Nephron (organoid): ENCODE measurements around the gene STON1.

Source experiments
- H3K27ac Mint-ChIP-seq, 3 experiments: 2 replicates each; pipeline ENCODE4 v1.8.0; 2020; ENCODE audit warnings: mixed read lengths in 3 of 3, mild to moderate bottlenecking in 2 of 3, moderate library complexity in 1 of 3
- H3K27me3 Mint-ChIP-seq: 2 replicates; pipeline ENCODE4 v1.8.0; 2021; ENCODE audit warnings: low read depth, mild to moderate bottlenecking, moderate library complexity, mixed read lengths
- H3K36me3 Mint-ChIP-seq: 2 replicates; pipeline ENCODE4 v1.8.0; 2020; ENCODE audit warnings: low read depth, mixed read lengths
- H3K4me1 Mint-ChIP-seq: 2 replicates; pipeline ENCODE4 v1.8.0; 2020; ENCODE audit warnings: mixed read lengths
- H3K4me3 Mint-ChIP-seq, 3 experiments: 2 replicates each; pipeline ENCODE4 v1.8.0; 2020; ENCODE audit warnings: mild to moderate bottlenecking in 3 of 3, mixed read lengths in 3 of 3, moderate library complexity in 2 of 3
- H3K9me3 Mint-ChIP-seq: 2 replicates; pipeline ENCODE4 v1.8.0; 2020; ENCODE audit warnings: mixed read lengths
- CTCF ChIP-seq, 3 experiments: fragments of 200-600 bp; sonication (generic); IDR thresholded peaks; one replicate each; pipeline ENCODE4 v1.5.0; 2021; ENCODE audit warnings: antibody characterized with exemption in 3 of 3; ENCODE audit not compliant: unreplicated experiment in 3 of 3

STON1 gene

DNA sequence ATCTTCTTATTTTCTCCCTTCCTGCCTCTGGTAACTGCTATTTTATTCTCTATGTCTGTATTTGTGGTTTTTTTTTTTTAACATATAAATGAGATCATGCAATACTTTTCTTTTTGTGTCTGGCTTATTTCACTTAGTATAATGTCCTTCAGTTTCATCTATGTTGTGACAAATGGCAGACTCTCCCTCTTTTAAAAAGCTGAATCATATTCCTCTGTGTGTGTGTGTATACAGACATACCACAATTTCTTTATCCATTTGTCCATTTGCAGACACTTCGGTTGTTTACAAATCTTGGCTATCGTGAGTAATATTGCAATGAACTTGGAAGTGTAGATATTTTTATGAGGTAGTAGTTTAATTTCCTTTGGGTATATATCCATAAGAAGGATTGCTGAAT, 94.7 kb downstream of the STON1 start:
- Mint-ChIP-seq H3K9me3 (peaks cover 9% of the 10 kb centered on the region), H3K27me3 (no peaks in the 10 kb centered on the region), H3K27ac (no peak overlapping the region), H3K4me1 (no peaks in the 10 kb centered on the region), H3K36me3 (peaks cover 3% of the 10 kb centered on the region), H3K4me3 (no peak overlapping the region)
- TF ChIP-seq CTCF (IDR thresholded peaks at IDR 0.05; ENCODE audit: unreplicated experiment in 3 of 3): no peak

DNA sequence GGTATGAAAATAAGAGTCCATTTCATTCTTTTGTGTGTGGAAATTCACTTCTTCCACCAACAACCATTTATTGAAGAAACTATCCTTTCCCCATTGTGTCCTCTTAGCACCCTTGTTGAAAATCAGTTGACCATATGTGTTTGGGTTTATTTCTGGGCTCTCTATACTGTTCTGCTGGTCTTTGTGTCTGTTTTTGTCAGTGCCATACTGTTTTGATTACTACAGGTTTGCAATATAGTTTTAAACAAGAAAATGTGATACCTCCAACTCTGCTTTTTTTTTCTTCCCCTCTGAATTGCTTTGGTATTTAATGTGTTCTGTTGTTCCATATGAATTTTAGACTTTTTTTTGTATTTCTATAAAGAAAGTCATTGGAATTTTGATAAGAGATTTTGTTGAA, 96.1 kb downstream of the STON1 start:
- Mint-ChIP-seq H3K27ac (no peak overlapping the region), H3K27me3 (no peaks in the 10 kb centered on the region), H3K4me3 (no peak overlapping the region), H3K36me3 (peaks cover 3% of the 10 kb centered on the region), H3K9me3 (peaks cover 11% of the 10 kb centered on the region), H3K4me1 (no peaks in the 10 kb centered on the region)
- TF ChIP-seq CTCF (IDR thresholded peaks at IDR 0.05; ENCODE audit: unreplicated experiment in 3 of 3): no peak

GRCh38 chr2:48633143-48633542, 103.2 kb downstream of the STON1 start:
- Mint-ChIP-seq H3K36me3 (peaks cover 4% of the 10 kb centered on the region), H3K4me1 (no peaks in the 10 kb centered on the region), H3K27ac (no peak overlapping the region), H3K27me3 (no peaks in the 10 kb centered on the region), H3K9me3 (peaks cover 31% of the 10 kb centered on the region), H3K4me3 (no peak overlapping the region)
- no peak for TF ChIP-seq CTCF (IDR thresholded peaks at IDR 0.05; ENCODE audit: unreplicated experiment in 3 of 3)

GRCh38 chr2:48635786-48636185, 105.8 kb downstream of the STON1 start:
- H3K9me3 Mint-ChIP-seq: peaks cover 35% of the 10 kb centered on the region
- H3K36me3 Mint-ChIP-seq: peaks cover 4% of the 10 kb centered on the region
- no peaks in the 10 kb centered on the region for H3K4me1 Mint-ChIP-seq
- no peak overlapping the region for H3K27ac Mint-ChIP-seq
- H3K4me3 Mint-ChIP-seq: no peak overlapping the region
- no peaks in the 10 kb centered on the region for H3K27me3 Mint-ChIP-seq
- TF ChIP-seq CTCF (IDR thresholded peaks at IDR 0.05; ENCODE audit: unreplicated experiment in 3 of 3): no peak

DNA sequence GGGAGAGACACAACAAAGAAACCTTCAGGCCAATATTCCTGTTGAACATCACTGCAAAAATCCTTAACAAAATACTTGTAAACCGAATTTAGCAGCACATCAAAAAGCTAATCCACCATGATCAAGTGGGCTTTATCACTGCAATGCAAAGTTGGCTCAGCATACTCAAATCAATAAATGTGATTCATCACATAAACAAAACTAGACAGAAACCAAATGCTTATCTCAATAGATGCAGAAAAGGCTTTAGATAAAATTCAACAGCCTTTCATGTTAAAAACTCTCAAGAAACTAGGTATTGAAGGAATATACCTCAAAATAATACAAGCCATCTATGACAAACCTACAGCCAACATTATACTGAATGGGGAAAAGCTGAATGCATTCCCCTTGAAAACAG, 108.3 kb downstream of the STON1 start:
- Mint-ChIP-seq H3K9me3 (peaks cover 22% of the 10 kb centered on the region), H3K36me3 (peaks cover 4% of the 10 kb centered on the region), H3K4me3 (no peak overlapping the region), H3K4me1 (no peaks in the 10 kb centered on the region), H3K27me3 (no peaks in the 10 kb centered on the region), H3K27ac (no peak overlapping the region)
- TF ChIP-seq CTCF (IDR thresholded peaks at IDR 0.05; ENCODE audit: unreplicated experiment in 3 of 3): no peak
